ENCODE results near the gene NES. TPM values are rescaled to one million over a fixed set of nuclear protein-coding genes. Genes with fewer than 3 reads are reported as not detected.

The NES gene
- 50.6 TPM for polyA plus RNA-seq (2013, experiment 1 of 2; ENCODE audit: insufficient read length)
- polyA plus RNA-seq (2013, experiment 2 of 2; ENCODE audit: insufficient read length): 65.8 TPM

GRCh38 chr1:156676820-156677615 lies at the start of gene NES:
TSS of gene NES (minus strand) at chr1:156677407. CDS start at chr1:156677264, 143 bp downstream.
- DNase-seq: peak; percentile 69

GRCh38 chr1:156726549-156727226 lies 49.5 kb upstream of the NES start:
- peak; percentile 75 for DNase-seq

GRCh38 chr1:156725683-156726280 lies 48.6 kb upstream of the NES start:
- peak; percentile 83 for DNase-seq

GRCh38 chr1:156721535-156721934 lies 44.3 kb upstream of the NES start:
- no peak for DNase-seq

GRCh38 chr1:156721131-156721530 lies 43.9 kb upstream of the NES start:
- no peak for DNase-seq

GRCh38 chr1:156717351-156717750 lies 40.1 kb upstream of the NES start:
- no peak for DNase-seq

GRCh38 chr1:156714830-156715229 lies 37.6 kb upstream of the NES start:
- no peak for DNase-seq

GRCh38 chr1:156712626-156713025 lies 35.4 kb upstream of the NES start:
- no peak for DNase-seq

- DNase-seq: no peak
These were observed 34.0 kb upstream of the NES start for GRCh38 chr1:156711011-156711817.

GRCh38 chr1:156709757-156710489 lies 32.7 kb upstream of the NES start:
- peak; percentile 77 for DNase-seq

- DNase-seq: no peak
These were observed 31.8 kb upstream of the NES start for GRCh38 chr1:156709031-156709430.

GRCh38 chr1:156708218-156708661 lies 31.0 kb upstream of the NES start:
- DNase-seq: peak; percentile 50

- DNase-seq: peak; percentile 81
These were observed 30.4 kb upstream of the NES start for GRCh38 chr1:156707417-156708217.

- DNase-seq: peak; percentile 81
These were observed 29.6 kb upstream of the NES start for GRCh38 chr1:156706657-156707416.

GRCh38 chr1:156705918-156706656 lies 28.9 kb upstream of the NES start:
- peak; percentile 72 for DNase-seq

- peak; percentile 44 for DNase-seq
These were observed 28.2 kb upstream of the NES start, which contains the start of gene CRABP2 for GRCh38 chr1:156705321-156705917. TSS of gene CRABP2 (minus strand) at chr1:156705583. CDS start at chr1:156705446, 137 bp downstream.

- DNase-seq: peak; percentile 68
These were observed 27.7 kb upstream of the NES start for GRCh38 chr1:156704930-156705320.

- no peak for DNase-seq
These were observed 27.0 kb upstream of the NES start for GRCh38 chr1:156704166-156704711.

Measured in fibroblast of skin of scalp (primary cell).